HG02938 (cell line): ENCODE data around the gene CCDC141.

ENCODE experiments used
- ATAC-seq: cut with Tn5 transposase; IDR thresholded peaks from one replicate; pipeline ENCODE4 v1.9.1; 2021; ENCODE audit warnings: mild to moderate bottlenecking, moderate library complexity; ENCODE audit not compliant: unreplicated experiment

CCDC141 gene

GRCh38 chr2:178874529-178875240 is 175.3 kb downstream of the CCDC141 start:
- ATAC-seq, result no peak

GRCh38 chr2:178873912-178874311 is 176.0 kb downstream of the CCDC141 start:
- ATAC-seq, result no peak

GRCh38 chr2:178871536-178871935 is 178.4 kb downstream of the CCDC141 start:
- ATAC-seq, result no peak

GRCh38 chr2:178870703-178871102 is 179.2 kb downstream of the CCDC141 start:
- ATAC-seq, result no peak

- ATAC-seq, result no peak
Measured at GRCh38 chr2:178865999-178866398, 183.9 kb downstream of the CCDC141 start.

- no peak for ATAC-seq
Measured at GRCh38 chr2:178865146-178865936, 184.6 kb downstream of the CCDC141 start.

GRCh38 chr2:178863856-178864620 is 185.9 kb downstream of the CCDC141 start:
- no peak for ATAC-seq

GRCh38 chr2:178863130-178863855 is 186.6 kb downstream of the CCDC141 start:
- ATAC-seq, result no peak

- ATAC-seq, result no peak
Measured at GRCh38 chr2:178860551-178860950, 189.4 kb downstream of the CCDC141 start.

GRCh38 chr2:178859730-178860129 is 190.2 kb downstream of the CCDC141 start:
- no peak for ATAC-seq

- ATAC-seq, result no peak
Measured at GRCh38 chr2:178858896-178859625, 190.9 kb downstream of the CCDC141 start.

GRCh38 chr2:178855151-178855550 is 194.8 kb downstream of the CCDC141 start:
- no peak for ATAC-seq

GRCh38 chr2:178848335-178848734 is 201.6 kb downstream of the CCDC141 start:
- ATAC-seq, result no peak

- no peak for ATAC-seq
Measured at GRCh38 chr2:178846458-178846802, 203.5 kb downstream of the CCDC141 start.

GRCh38 chr2:178845566-178846457 is 204.1 kb downstream of the CCDC141 start:
- ATAC-seq, result no peak

GRCh38 chr2:178844701-178845100 is 205.2 kb downstream of the CCDC141 start:
- ATAC-seq, result no peak

- ATAC-seq, result no peak
Measured at GRCh38 chr2:178844269-178844668, 205.7 kb downstream of the CCDC141 start.

GRCh38 chr2:178843697-178844096 is 206.2 kb downstream of the CCDC141 start:
- no peak for ATAC-seq

- no peak for ATAC-seq
Measured at GRCh38 chr2:178836807-178837206, 213.1 kb downstream of the CCDC141 start.
